Measurements from ENCODE around the gene MUTYH. TPM values are rescaled to one million over a fixed set of nuclear protein-coding genes. Genes with fewer than 3 reads are reported as not detected.
"Not testable (repeated sequence)": the region's sequence is repeated elsewhere in the genome, so short reads cannot be mapped to it uniquely, and the experiment has no call there.

The MUTYH gene
- total RNA-seq, result 10 to 100 TPM; 10.1 to 20.6 (median 11.0) TPM

DNA sequence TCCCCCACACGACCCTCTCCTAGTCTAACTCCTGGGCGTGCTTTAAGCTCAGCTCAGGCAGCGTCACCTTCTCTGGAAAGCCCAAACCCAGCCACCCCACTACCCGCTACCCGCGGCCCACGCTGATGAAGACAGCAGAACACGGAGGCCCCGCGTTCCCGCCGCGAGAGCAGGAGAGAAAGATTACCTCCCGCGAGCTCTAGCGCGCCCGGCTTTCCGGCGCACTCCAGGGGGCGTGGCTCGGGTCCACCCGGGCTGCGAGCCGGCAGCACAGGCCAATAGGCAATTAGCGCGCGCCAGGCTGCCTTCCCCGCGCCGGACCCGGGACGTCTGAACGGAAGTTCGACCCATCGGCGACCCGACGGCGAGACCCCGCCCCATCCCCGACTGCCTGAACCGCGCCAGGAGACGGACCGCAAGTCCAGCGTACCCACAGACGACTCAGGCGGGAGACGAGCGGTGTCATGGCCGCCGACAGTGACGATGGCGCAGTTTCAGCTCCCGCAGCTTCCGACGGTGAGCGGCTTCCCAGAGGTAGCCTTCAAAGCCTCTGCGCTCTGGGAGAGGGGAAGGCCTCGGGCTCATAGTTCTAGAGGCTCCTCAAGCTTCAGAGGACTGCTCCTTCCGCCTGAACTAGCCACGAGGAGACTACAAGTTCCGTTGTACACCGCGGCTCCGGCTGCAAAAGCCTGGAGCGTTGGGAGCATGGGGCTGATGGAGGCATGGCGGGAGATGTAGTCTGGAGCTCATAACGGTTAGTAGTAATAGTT lies at the start of gene MUTYH, which contains the start of gene TOE1:
MUTYH (minus strand) TSS at position 652 of the 770 bp plus-strand sequence. CDS start 5,935 bp downstream, outside the sequence.
TOE1 (plus strand) TSS at position 382 of the 770 bp plus-strand sequence; CDS start at position 465, 83 bp downstream.
- DNase-seq, result peak; percentile 81 to 88
- H3K9me3 ChIP-seq, result no peaks in the 10 kb centered on the region
- ATAC-seq, result peak; percentile 92 to 93
- H3K27me3 ChIP-seq, result no peaks in the 10 kb centered on the region
- H3K4me1 ChIP-seq, result peaks cover 17 to 18% of the 10 kb centered on the region in 2 donors
- intact Hi-C loops (cut with DNase I; ENCODE audit: low total_unique reads) (loop anchor here (1.0 to 10.0 kb wide), 2 partner anchors 37 to 345 kb away; partner anchors contain the start of genes GPBP1L1 and TMEM69), in situ Hi-C loops (cut with MboI; ENCODE audit: low sequenced_read_pairs in 4 of 4) (no loop called here)
- peaks cover 0 to 38% of the 10 kb centered on the region in 2 donors for H3K36me3 ChIP-seq
- H3K4me3 ChIP-seq, result peak within 1 kb of the TSS; percentile 88 to 98 (median 96)
- peak; percentile 56 for TF ChIP-seq POLR2A (IDR thresholded peaks at IDR 0.05)
- TF ChIP-seq, protein P1, sequence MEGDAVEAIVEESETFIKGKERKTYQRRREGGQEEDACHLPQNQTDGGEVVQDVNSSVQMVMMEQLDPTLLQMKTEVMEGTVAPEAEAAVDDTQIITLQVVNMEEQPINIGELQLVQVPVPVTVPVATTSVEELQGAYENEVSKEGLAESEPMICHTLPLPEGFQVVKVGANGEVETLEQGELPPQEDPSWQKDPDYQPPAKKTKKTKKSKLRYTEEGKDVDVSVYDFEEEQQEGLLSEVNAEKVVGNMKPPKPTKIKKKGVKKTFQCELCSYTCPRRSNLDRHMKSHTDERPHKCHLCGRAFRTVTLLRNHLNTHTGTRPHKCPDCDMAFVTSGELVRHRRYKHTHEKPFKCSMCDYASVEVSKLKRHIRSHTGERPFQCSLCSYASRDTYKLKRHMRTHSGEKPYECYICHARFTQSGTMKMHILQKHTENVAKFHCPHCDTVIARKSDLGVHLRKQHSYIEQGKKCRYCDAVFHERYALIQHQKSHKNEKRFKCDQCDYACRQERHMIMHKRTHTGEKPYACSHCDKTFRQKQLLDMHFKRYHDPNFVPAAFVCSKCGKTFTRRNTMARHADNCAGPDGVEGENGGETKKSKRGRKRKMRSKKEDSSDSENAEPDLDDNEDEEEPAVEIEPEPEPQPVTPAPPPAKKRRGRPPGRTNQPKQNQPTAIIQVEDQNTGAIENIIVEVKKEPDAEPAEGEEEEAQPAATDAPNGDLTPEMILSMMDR (IDR thresholded peaks at IDR 0.05 in 4 of 5, conservative IDR thresholded peaks at IDR 0.05 in 1 of 5), result peak in 2 of 5 experiments; percentile 26 to 34
- H3K27ac ChIP-seq, result peak within 1 kb of the TSS; percentile 92 to 100 (median 100)

DNA sequence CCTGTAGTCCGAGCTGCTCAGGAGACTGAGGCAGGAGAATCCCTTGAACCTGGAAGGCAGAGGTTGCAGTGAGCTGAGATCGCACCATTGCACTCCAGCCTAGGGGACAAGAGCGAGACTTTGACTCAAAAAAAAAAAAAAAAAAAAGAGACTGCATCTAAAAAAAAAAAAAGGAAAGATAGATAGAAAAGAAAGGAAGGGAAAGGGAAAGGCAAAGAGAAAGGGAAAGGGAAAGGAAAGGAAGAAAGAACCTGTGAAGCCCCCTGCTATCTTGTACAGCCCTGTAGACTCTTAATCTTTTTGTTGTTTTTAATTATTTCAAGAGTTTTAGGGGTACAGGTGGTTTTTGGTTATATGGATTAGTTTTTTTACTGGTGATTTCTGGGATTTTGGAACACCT lies 46.0 kb upstream of the MUTYH start:
- in situ Hi-C loops (cut with MboI; ENCODE audit: low sequenced_read_pairs in 4 of 4) (no loop called here), intact Hi-C loops (cut with DNase I; ENCODE audit: low total_unique reads) (no loop called here)
- no peak overlapping the region for H3K27ac ChIP-seq
- no peak for TF ChIP-seq POLR2A (IDR thresholded peaks at IDR 0.05)
- TF ChIP-seq, protein P1 (IDR thresholded peaks at IDR 0.05 in 4 of 5, conservative IDR thresholded peaks at IDR 0.05 in 1 of 5), result no peak
- no peaks in the 10 kb centered on the region for H3K9me3 ChIP-seq
- H3K4me3 ChIP-seq, result no peak overlapping the region
- no peaks in the 10 kb centered on the region for H3K4me1 ChIP-seq
- ATAC-seq (no peak), DNase-seq (no peak)
- H3K36me3 ChIP-seq, result no peaks in the 10 kb centered on the region
- H3K27me3 ChIP-seq, result no peaks in the 10 kb centered on the region

DNA sequence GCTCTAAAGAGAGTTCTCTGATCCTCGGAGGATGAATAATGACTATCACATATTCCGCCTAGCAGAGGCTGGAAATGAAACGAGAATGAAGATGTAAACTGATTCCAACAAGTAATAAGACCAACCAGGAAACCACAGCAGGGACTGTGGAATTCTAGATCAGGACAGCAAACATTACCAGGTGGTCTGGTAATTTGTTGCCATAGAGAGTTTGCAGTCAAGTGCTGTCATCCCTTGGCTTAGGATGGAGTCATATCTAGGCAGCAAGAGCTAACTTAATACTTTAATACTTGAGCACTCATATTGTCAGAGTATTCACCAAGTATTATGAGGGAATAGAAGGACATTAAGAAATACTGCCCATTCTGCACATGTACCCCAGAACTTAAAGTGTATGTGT lies 45.1 kb upstream of the MUTYH start:
- ATAC-seq (no peak), DNase-seq (no peak)
- intact Hi-C loops (cut with DNase I; ENCODE audit: low total_unique reads) (no loop called here), in situ Hi-C loops (cut with MboI; ENCODE audit: low sequenced_read_pairs in 4 of 4) (no loop called here)
- H3K27me3 ChIP-seq, result no peaks in the 10 kb centered on the region
- H3K9me3 ChIP-seq, result no peaks in the 10 kb centered on the region
- H3K4me3 ChIP-seq, result no peak overlapping the region
- no peak overlapping the region for H3K27ac ChIP-seq
- TF ChIP-seq, protein P1 (IDR thresholded peaks at IDR 0.05 in 4 of 5, conservative IDR thresholded peaks at IDR 0.05 in 1 of 5), result no peak
- no peak for TF ChIP-seq POLR2A (IDR thresholded peaks at IDR 0.05)
- H3K4me1 ChIP-seq, result no peaks in the 10 kb centered on the region
- H3K36me3 ChIP-seq, result no peaks in the 10 kb centered on the region

DNA sequence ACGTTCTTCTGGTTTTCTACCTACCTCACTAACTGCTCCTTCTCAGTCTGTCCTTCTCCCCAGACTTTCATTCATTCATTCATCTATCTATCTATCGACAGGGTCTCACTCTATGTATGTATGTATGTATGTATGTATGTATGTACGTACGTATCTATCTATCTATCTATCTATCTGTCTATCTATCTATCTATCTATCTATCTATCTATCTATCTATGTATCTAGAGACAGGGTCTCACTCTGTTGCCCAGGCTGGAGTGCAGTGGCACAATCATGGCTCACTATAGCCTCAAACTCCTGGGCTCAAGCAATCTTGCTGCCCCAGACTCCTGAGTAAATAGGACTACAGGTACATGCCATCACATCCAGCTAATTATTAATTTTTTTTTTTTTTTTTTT lies 44.0 kb upstream of the MUTYH start:
- in situ Hi-C loops (cut with MboI; ENCODE audit: low sequenced_read_pairs in 4 of 4); DNase-seq; H3K9me3 ChIP-seq; H3K4me3 ChIP-seq; intact Hi-C loops (cut with DNase I; ENCODE audit: low total_unique reads); H3K27me3 ChIP-seq; H3K36me3 ChIP-seq; ATAC-seq; H3K4me1 ChIP-seq; H3K27ac ChIP-seq: not testable (repeated sequence)

DNA sequence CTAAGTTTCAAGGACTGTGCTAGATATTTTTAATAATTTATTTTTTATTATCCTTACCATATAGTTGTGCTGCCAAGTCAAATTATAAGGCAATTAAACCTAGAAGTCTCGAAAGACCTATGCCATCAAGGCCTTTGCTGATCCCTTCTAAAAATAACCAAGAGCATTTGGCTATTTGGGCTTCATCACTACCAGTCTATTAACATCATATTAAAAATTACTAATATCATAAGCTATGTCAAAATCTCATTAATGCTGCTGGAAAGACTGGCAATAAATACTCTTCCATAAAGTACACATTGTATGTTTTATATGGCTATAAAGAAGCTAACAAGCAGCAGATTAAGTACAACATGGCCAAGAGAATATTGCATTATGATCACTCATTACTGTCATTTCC lies 43.0 kb upstream of the MUTYH start:
- intact Hi-C loops (cut with DNase I; ENCODE audit: low total_unique reads) (no loop called here), in situ Hi-C loops (cut with MboI; ENCODE audit: low sequenced_read_pairs in 4 of 4) (no loop called here)
- H3K36me3 ChIP-seq, result no peaks in the 10 kb centered on the region
- no peak for ATAC-seq
- no peak for DNase-seq
- H3K27ac ChIP-seq, result no peak overlapping the region
- no peak overlapping the region for H3K4me3 ChIP-seq
- no peaks in the 10 kb centered on the region for H3K4me1 ChIP-seq
- TF ChIP-seq POLR2A (IDR thresholded peaks at IDR 0.05), result no peak
- TF ChIP-seq, protein P1 (IDR thresholded peaks at IDR 0.05 in 4 of 5, conservative IDR thresholded peaks at IDR 0.05 in 1 of 5), result no peak
- no peaks in the 10 kb centered on the region for H3K9me3 ChIP-seq
- H3K27me3 ChIP-seq, result no peaks in the 10 kb centered on the region
